Left ventricle myocardium inferior (tissue), 1 donor: ENCODE measurements around the gene FXYD6. TPM values are rescaled to one million over a fixed set of nuclear protein-coding genes. Genes with fewer than 3 reads are reported as not detected.

ENCODE experiments used
- DNase-seq: peaks from one replicate; pipeline ENCODE4 v3.0.0-alpha.2; 2020
- H3K27ac ChIP-seq: fragments of 200-600 bp; replicated peaks from 2 replicates; pipeline ENCODE4 v1.8.0; 2021
- H3K27me3 ChIP-seq: fragments of 200-600 bp; 2 replicates; pipeline ENCODE4 v1.8.0; 2021; ENCODE audit warnings: low read depth
- H3K36me3 ChIP-seq: fragments of 200-600 bp; 2 replicates; pipeline ENCODE4 v1.8.0; 2021
- H3K4me1 ChIP-seq: fragments of 200-600 bp; 2 replicates; pipeline ENCODE4 v1.8.0; 2021
- H3K4me3 ChIP-seq: fragments of 200-600 bp; 2 replicates; pipeline ENCODE4 v1.8.0; 2021; ENCODE audit warnings: mild to moderate bottlenecking, moderate library complexity
- H3K9me3 ChIP-seq: fragments of 200-600 bp; replicated peaks from 2 replicates; pipeline ENCODE4 v1.8.0; 2021
- CTCF ChIP-seq: fragments of 200-600 bp; IDR thresholded peaks from 2 replicates; pipeline ENCODE4 v1.8.0; 2021; ENCODE audit warnings: antibody characterized with exemption, mild to moderate bottlenecking, borderline replicate concordance
- intact Hi-C: fragments of 100-400 bp; cut with micrococcal nuclease; formaldehyde crosslinking; loops from one replicate; pipeline ENCODE4 v1.11.0; 2022
- total RNA-seq: library from RNA; stranded (reverse); fragmentation: NEBNext Ultra II Directional; extraction: Animal tissue kit (Norgen Biotek cat#: 25700); gene quantifications from one replicate; pipeline ENCODE4 v1.2.1, GENCODE V29; 2021
- donor health status: DM: no; HTN: yes; CAD: no; lungs with severe emphysema.

Gene FXYD6
- total RNA-seq, 1 donor from 2014 or later, result 30.2 TPM

- no peak for DNase-seq
- no peak overlapping the region for H3K27ac ChIP-seq
- peaks cover 21% of the 10 kb centered on the region for H3K27me3 ChIP-seq
- H3K4me1 ChIP-seq, result no peaks in the 10 kb centered on the region
- no peak for TF ChIP-seq CTCF
- H3K36me3 ChIP-seq, result no peaks in the 10 kb centered on the region
- H3K9me3 ChIP-seq, result no peaks in the 10 kb centered on the region
- intact Hi-C loops, result no loop called here
- no peak overlapping the region for H3K4me3 ChIP-seq
Observed at GRCh38 chr11:117914398-117914761, 37.9 kb upstream of the FXYD6 start.

- intact Hi-C loops, result no loop called here
- H3K9me3 ChIP-seq, result no peaks in the 10 kb centered on the region
- H3K4me3 ChIP-seq, result no peak overlapping the region
- no peak overlapping the region for H3K27ac ChIP-seq
- DNase-seq, result no peak
- H3K4me1 ChIP-seq, result no peaks in the 10 kb centered on the region
- peaks cover 21% of the 10 kb centered on the region for H3K27me3 ChIP-seq
- TF ChIP-seq CTCF, result no peak
- no peaks in the 10 kb centered on the region for H3K36me3 ChIP-seq
Observed at GRCh38 chr11:117913736-117914397, 37.4 kb upstream of the FXYD6 start.

GRCh38 chr11:117912497-117912896 lies 36.0 kb upstream of the FXYD6 start:
- DNase-seq, result no peak
- no peak overlapping the region for H3K4me3 ChIP-seq
- no peak for TF ChIP-seq CTCF
- no peak overlapping the region for H3K27ac ChIP-seq
- H3K36me3 ChIP-seq, result no peaks in the 10 kb centered on the region
- H3K27me3 ChIP-seq, result peaks cover 19% of the 10 kb centered on the region
- no peaks in the 10 kb centered on the region for H3K9me3 ChIP-seq
- intact Hi-C loops, result no loop called here
- H3K4me1 ChIP-seq, result peaks cover 2% of the 10 kb centered on the region

- no peak for DNase-seq
Observed at GRCh38 chr11:117911694-117912093, 35.2 kb upstream of the FXYD6 start.

GRCh38 chr11:117910941-117911655 lies 34.6 kb upstream of the FXYD6 start:
- Histone ChIP-seq H3K4me3 (no peak overlapping the region), H3K4me1 (peaks cover 6% of the 10 kb centered on the region), H3K27me3 (peaks cover 11% of the 10 kb centered on the region), H3K9me3 (no peaks in the 10 kb centered on the region), H3K36me3 (no peaks in the 10 kb centered on the region), H3K27ac (no peak overlapping the region)
- intact Hi-C loops, result no loop called here
- TF ChIP-seq CTCF, result no peak
- no peak for DNase-seq

More at GRCh38 chr11:117911694-117912093, 35.2 kb upstream of the FXYD6 start:
- TF ChIP-seq CTCF, result no peak
- H3K36me3 ChIP-seq, result no peaks in the 10 kb centered on the region
- no peak overlapping the region for H3K4me3 ChIP-seq
- no peak overlapping the region for H3K27ac ChIP-seq
- H3K27me3 ChIP-seq, result peaks cover 11% of the 10 kb centered on the region
- intact Hi-C loops, result no loop called here
- no peaks in the 10 kb centered on the region for H3K9me3 ChIP-seq
- peaks cover 6% of the 10 kb centered on the region for H3K4me1 ChIP-seq
